B cell (primary cell): ENCODE results near the gene ZNF771.

ENCODE experiments used
- CTCF ChIP-seq: fragments of 200-600 bp; IDR thresholded peaks from one replicate; pipeline ENCODE4 v1.8.0; 2022; ENCODE audit warnings: antibody characterized with exemption, mild to moderate bottlenecking
- EZH2 ChIP-seq: IDR thresholded peaks from 2 replicates; pipeline ENCODE4 v1.6.1; 2012; ENCODE audit warnings: borderline replicate concordance, low read depth, mild to moderate bottlenecking, moderate library complexity, low read length; ENCODE audit not compliant: insufficient read depth, poor library complexity, severe bottlenecking

DNA sequence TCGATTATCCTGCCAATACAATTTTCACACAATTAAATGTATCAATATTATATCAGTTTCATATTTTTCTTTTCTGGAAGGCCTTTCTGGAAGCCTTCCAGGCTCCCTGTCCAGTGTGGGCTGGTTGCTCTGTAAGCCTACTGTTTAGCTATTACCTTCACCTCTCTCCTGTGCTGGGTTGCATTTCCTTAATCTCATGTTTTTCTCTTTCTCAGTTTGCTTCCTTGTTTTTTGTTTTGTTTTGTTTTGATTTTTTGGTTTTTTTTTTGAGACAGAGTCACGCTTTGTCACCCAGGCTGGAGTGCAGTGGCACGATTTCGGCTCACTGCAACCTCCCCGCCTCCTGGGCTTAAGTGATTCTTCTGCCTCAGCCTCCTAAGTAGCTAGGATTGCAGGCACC is 31.4 kb downstream of the ZNF771 start:
- TF ChIP-seq CTCF: no peak
- no peak for TF ChIP-seq EZH2
